ENCODE measurements around the gene SAP25. TPM values are rescaled to one million over a fixed set of nuclear protein-coding genes. Genes with fewer than 3 reads are reported as not detected.

SAP25 gene
- total and polyA plus RNA-seq, 2 of the 8 experiments (the other 6 are each of a cell fraction or from before 2014, with no cell fraction given): 3.6 to 5.8 TPM

DNA sequence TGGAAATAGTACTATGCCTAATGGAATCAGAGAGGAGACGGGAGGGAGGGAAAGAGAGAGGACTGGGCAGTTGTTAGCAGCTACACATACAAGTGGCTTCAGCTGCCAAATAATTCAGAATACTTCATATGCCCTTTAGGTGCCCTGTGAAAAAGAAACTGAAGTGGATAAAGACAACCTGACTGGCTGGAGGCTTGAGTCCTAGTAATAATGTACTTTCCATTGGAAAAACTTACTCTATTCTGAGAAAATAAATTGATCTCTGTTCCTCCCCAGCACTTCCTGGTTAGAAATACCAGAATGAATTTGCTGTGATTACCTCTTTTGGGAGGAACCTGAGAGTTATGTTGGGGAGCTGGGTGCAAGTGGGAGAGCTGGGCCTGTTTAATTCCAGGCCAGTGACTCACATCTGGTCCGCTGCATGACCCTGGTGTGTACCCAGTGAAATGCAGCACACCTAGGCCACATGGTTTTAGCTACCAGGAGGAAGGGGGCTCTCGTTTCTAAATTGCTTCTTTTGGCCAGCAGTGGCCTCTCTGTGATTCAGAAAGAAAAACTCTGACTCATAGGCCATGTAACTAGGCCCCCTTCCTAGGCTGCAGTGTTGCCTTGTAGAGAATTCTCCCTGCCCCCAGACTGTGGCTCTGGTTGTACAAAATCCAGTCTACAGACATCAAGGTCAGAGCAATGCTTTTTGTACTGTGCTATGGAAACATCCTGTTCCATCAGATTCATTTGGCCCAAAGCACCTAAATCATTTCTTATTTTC, 28.2 kb downstream of the SAP25 start:
- H2AFZ ChIP-seq (ENCODE audit: low read length): no peak overlapping the region
- peak overlapping the region in 1 of 4 experiments; percentile 3; a peak in 3 of 7 replicates for H3K9ac ChIP-seq (replicated peaks in 1 of 4; ENCODE audit: extremely low read depth in 1 of 4, low read depth in 3 of 4, low read length in 3 of 4)
- peaks cover 2 to 8% (median 3%) of the 10 kb centered on the region in 4 experiments; a peak in 5 of 8 replicates for H3K36me3 ChIP-seq (ENCODE audit: control insufficient read depth in 2 of 4, insufficient read depth in 4 of 4, low read length in 3 of 4)
- no peak overlapping the region for H3K23ac ChIP-seq (ENCODE audit: insufficient read length)
- no peak overlapping the region for H4K5ac ChIP-seq (ENCODE audit: insufficient read length, low read depth, low read length)
- H2BK20ac ChIP-seq (ENCODE audit: low read length): peak overlapping the region; percentile 35; the same call in 1 of the 2 replicates
- peak overlapping the region; percentile 0; the same call in 1 of the 2 replicates for H3K27ac ChIP-seq (ENCODE audit: low read depth, low read length)
- no peak overlapping the region for H2BK120ac ChIP-seq (replicated peaks; ENCODE audit: low read depth, low read length)
- H2BK5ac ChIP-seq (ENCODE audit: low read depth, low read length): 0 out of 2 replicates have a peak overlapping the region, but pooled peaks have one; percentile 27
- peaks cover 0 to 40% of the 10 kb centered on the region in 2 experiments; a peak in 3 of 4 replicates for H3K79me2 ChIP-seq (ENCODE audit: control insufficient read depth in 1 of 2, insufficient read depth in 2 of 2, low read length in 2 of 2)
- ChIA-PET CTCF (ENCODE audit: partially characterized antibody) (interaction anchor here (0.8 to 26.5 kb wide), 11 partner anchors 8 to 125 kb away, joined by 3 to 341 read pairs (median 4); no protein-coding TSS in a partner anchor), POLR2A (ENCODE audit: partially characterized antibody) (interaction anchor here (1.0 to 2.9 kb wide), 5 partner anchors 11 to 116 kb away, joined by 4 to 10 read pairs (median 4); partner anchors contain the start of genes MEPCE and ZCWPW1)
- peak overlapping the region; percentile 44; the same call in 1 of the 2 replicates for H2BK12ac ChIP-seq (ENCODE audit: low read depth, low read length)
- FAIRE-seq (no peak), DNase-seq (ENCODE audit: low read depth in 1 of 2, low spot score in 2 of 2) (no peak)
- no peak overlapping the region for H4K8ac ChIP-seq (ENCODE audit: extremely low read depth, insufficient read depth, low read length)
- H3K79me1 ChIP-seq (ENCODE audit: low read depth, low read length): peaks cover 2% of the 10 kb centered on the region; the same call in 1 of the 2 replicates
- no peaks in the 10 kb centered on the region for H3K9me3 ChIP-seq (ENCODE audit: insufficient read depth in 2 of 2, low read depth in 1 of 2, low read length in 1 of 2)
- peaks cover 0 to under 1% (median under 1%) of the 10 kb centered on the region in 4 experiments; a peak in 1 of 7 replicates for H3K27me3 ChIP-seq (replicated peaks in 1 of 4; ENCODE audit: control insufficient read depth in 3 of 4, extremely low read depth in 1 of 4, insufficient read depth in 3 of 4, low read length in 3 of 4)
- H2AK5ac ChIP-seq (ENCODE audit: low read depth, low read length): no peak overlapping the region
- H3K18ac ChIP-seq (ENCODE audit: extremely low read depth, low read length): no peak overlapping the region
- no peak overlapping the region for H3K56ac ChIP-seq (replicated peaks; ENCODE audit: insufficient read length, low read depth, low read length)
- no peak overlapping the region for H3K14ac ChIP-seq (ENCODE audit: insufficient read length)
- WGBS, 2 experiments (ENCODE audit: extremely low coverage in 1 of 2, insufficient coverage in 1 of 2, insufficient read length in 1 of 2, insufficient replicate concordance in 2 of 2, low coverage in 1 of 2, low lambda C conversion rate in 2 of 2, missing lambda C conversion rate in 1 of 2): 58% methylated on average over 3 of the region's 3 CpGs; no CpG with 5 or more reads in 1 of the 2 experiments
- no peaks in the 10 kb centered on the region for H3K23me2 ChIP-seq (ENCODE audit: low read depth, low read length)
- H3K4me3 ChIP-seq (ENCODE audit: extremely low read depth in 1 of 4, insufficient read depth in 2 of 4, low read depth in 3 of 4, low read length in 4 of 4): no peak overlapping the region; a peak in 1 of 8 replicates
- H4K20me1 ChIP-seq (replicated peaks in 1 of 2; ENCODE audit: control insufficient read depth in 1 of 2, insufficient read depth in 2 of 2, low read length in 2 of 2): no peaks in the 10 kb centered on the region
- H3K4me1 ChIP-seq (replicated peaks in 1 of 4; ENCODE audit: control insufficient read depth in 3 of 4, insufficient read depth in 4 of 4, low read length in 3 of 4): peaks cover 11 to 44% (median 26%) of the 10 kb centered on the region in 4 experiments; a peak in 6 of 7 replicates
- H3K4me2 ChIP-seq (ENCODE audit: insufficient read depth in 1 of 2, low read depth in 2 of 2, low read length in 2 of 2): peak overlapping the region; percentile 27 to 35; a peak in 3 of 4 replicates
- H3K4ac ChIP-seq (replicated peaks; ENCODE audit: insufficient read length, low read depth, low read length): no peak overlapping the region
- H2BK15ac ChIP-seq (ENCODE audit: low read length): no peak overlapping the region
- H4K91ac ChIP-seq (replicated peaks; ENCODE audit: insufficient read length, low read length): no peak overlapping the region
- TF ChIP-seq, protein P1, sequence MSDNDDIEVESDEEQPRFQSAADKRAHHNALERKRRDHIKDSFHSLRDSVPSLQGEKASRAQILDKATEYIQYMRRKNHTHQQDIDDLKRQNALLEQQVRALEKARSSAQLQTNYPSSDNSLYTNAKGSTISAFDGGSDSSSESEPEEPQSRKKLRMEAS (IDR thresholded peaks at IDR 0.05): peak; percentile 74
- TF ChIP-seq SRF (IDR thresholded peaks at IDR 0.05; ENCODE audit: low read depth, low read length) (no peak), ASH2L (IDR thresholded peaks at IDR 0.05; ENCODE audit: low read length) (no peak), NANOG (IDR thresholded peaks at IDR 0.05; ENCODE audit: insufficient read depth, low read depth, low read length, poor library complexity, severe bottlenecking) (no peak), POLR2A (IDR thresholded peaks at IDR 0.05; ENCODE audit: control extremely low read depth in 1 of 2, low read depth in 2 of 2, low read length in 2 of 2) (peak in 1 of 2 experiments; percentile 33; a peak in 1 of 3 replicates), POU5F1 (IDR thresholded peaks at IDR 0.05; ENCODE audit: low read depth, low read length) (no peak), JUND (IDR thresholded peaks at IDR 0.05; ENCODE audit: low read length) (peak; percentile 66; the same call in 1 of the 2 replicates), TEAD4 (IDR thresholded peaks at IDR 0.05; ENCODE audit: low read depth, low read length) (no peak)
- TF ChIP-seq, protein P2, sequence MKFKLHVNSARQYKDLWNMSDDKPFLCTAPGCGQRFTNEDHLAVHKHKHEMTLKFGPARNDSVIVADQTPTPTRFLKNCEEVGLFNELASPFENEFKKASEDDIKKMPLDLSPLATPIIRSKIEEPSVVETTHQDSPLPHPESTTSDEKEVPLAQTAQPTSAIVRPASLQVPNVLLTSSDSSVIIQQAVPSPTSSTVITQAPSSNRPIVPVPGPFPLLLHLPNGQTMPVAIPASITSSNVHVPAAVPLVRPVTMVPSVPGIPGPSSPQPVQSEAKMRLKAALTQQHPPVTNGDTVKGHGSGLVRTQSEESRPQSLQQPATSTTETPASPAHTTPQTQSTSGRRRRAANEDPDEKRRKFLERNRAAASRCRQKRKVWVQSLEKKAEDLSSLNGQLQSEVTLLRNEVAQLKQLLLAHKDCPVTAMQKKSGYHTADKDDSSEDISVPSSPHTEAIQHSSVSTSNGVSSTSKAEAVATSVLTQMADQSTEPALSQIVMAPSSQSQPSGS (IDR thresholded peaks at IDR 0.05; ENCODE audit: low read length): no peak
